T-helper 1 cell (primary cell): Measurements from ENCODE around the gene PLIN5.

Experiments
- DNase-seq, 5 donors: peaks; one replicate each; pipeline ENCODE4 v3.0.0-alpha.2; 2012 to 2020

PLIN5 gene

DNA sequence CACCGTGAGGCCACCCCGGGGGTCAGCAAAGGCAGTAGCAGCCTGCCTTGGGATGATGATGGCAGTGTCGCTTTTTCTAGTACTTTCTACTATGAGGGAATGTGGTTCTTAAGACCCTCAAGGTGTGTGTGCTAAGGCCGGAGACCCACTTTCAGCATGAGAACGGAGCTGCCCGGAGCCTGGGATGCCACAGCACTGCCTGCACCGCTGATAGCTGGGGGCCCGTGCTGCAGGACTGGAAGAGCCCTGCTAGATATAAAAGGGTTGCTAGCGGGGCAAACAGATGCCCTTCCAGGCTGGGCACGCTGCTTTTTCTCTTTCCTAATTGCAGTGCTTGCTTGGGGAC lies 31.2 kb downstream of the PLIN5 start:
- DNase-seq: no peak

DNA sequence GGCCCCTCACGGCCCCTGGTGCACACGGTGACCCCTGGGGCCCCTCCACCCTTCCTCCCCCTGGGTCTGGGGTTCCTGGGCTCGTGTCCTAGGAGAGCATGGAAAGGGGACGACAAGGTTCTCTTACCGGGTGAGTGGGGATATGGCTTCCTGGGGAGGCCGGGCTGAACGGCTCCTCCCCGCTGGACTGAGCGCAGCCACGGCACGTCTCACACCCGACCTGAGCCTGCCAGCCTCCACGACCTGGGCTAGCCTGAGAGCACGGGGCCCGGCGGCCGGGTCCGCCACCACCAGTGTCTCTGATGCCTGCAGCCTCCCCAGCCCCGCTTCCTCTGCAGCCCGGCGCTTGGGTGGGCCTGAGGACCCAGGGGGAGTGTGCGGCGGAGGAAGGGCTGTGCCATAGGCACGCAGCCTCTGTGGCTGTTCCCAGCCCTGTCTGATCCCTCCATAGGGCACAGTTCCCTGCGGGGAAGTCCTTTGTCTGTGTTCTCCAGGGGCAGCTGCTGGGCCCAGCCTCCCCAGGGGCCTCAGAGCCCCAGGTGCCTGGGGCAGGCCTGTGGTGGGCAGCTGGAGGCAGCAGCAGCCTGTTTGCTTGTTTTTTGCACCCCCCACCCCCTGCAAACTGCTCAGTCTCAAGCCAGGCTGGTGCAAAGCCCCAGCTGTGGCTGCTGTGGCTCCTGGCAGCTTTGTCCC lies 31.7 kb downstream of the PLIN5 start:
- DNase-seq: no peak

DNA sequence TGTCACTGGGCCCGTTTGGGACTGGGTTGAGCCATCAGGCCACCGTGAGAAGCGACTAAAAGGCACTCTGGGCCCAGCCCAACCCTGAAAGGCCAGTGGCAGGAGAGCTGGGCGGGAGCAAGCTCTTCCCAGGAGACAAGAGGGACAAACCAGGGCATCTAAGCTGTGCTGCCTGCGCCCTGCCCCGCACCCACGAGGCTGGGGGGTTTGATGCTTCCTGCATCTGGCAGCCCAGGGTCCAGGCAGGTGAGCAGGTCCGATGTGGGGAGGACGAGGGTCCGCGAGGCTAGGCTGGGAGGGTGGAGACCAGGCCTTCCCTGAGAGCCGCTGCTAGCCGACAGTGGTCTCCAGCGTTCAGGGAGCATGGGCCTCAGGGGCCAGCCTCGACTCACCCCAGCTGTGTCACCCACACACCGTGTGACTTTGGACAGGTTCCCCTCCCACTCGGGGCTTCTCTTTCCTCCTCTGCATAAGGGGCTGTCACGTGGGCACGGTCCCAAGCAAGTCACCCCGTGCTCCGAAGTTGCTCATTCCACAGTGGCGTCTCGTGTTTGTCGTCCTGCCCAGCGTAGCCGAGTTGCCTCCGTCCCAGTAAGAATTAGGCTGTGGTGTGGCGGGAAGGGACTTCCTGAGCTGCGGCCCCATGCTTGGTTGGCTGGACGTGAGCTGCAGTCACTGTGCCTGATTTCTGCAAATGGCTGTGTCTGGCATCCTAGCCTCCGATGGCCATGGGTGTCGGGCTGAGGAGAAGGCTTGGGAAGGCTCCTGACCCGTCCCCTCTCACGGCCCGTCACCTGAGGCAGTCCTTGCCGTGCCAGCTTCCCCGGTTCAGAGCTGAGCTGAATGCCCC lies 32.5 kb downstream of the PLIN5 start:
- no peak for DNase-seq

DNA sequence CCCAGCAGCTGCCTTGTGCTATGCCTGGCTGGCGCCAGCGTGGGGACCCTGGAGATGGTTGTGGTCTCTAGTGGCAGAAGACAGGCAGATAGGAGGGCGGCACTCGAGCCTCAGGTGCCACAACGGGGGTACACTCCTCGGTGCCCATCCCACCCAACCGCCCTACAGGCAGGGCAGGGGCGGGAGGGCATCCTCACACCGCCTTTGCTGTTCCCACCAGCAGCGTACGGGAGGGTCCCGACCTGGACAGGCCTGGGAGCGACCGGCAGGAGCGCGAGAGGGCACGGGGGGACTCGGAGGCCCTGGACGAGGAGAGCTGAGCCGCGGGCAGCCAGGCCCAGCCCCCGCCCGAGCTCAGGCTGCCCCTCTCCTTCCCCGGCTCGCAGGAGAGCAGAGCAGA lies 33.3 kb downstream of the PLIN5 start:
- DNase-seq: no peak

DNA sequence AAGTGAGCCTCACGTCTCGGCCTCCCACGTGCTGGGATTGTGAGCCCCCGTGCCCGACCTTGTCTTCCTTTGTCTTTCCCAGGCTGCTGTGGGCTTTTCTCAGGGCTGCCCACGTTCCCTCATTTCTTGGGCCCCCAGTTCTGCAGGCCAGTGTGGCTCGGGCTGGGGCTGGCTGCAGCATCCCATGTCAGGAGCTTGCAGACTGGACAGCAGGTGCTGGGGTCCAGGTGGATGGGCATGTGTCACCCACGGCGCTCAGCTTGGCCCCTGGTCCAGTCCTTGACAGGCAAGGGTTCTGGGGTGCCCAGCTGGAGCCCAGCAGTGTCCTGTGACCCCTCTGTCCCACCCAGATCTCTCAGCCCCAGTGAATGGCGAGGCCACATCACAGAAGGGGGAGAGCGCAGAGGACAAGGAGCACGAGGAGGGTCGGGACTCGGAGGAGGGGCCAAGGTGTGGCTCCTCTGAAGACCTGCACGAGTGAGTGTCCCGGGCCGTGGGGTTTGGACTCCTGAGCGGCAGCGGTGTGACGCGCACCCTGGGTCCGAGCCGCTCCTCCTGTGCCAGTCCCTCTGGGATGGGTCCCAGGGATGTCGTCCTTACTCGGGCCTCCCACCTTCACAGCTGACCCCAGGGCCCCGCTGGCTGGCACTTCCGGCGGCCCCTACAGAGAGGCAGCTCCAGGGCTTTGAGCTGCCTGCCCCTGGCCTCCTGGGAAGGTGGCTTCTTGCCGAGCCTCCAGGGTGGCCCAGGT lies 34.0 kb downstream of the PLIN5 start:
- DNase-seq: no peak

DNA sequence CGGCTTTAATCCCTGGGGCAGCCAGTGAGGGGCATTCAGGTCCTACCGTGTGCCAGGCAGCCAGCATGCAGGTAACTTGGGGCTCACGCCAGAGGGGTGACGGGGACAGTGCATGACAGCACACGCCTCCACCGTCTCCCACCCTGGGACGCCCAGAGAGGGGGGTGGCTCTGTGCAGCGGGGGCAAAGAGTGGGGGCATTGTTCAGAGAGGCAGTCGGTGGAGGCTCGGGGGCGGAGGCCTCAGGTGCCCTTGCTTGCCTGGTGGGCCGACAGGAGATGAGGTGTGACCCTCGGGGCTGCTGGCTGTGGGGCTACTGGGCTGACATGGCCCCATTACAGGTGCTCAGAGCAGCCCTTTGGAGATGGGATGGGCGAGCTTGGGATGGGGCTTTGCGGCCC lies 35.2 kb downstream of the PLIN5 start:
- DNase-seq: no peak

DNA sequence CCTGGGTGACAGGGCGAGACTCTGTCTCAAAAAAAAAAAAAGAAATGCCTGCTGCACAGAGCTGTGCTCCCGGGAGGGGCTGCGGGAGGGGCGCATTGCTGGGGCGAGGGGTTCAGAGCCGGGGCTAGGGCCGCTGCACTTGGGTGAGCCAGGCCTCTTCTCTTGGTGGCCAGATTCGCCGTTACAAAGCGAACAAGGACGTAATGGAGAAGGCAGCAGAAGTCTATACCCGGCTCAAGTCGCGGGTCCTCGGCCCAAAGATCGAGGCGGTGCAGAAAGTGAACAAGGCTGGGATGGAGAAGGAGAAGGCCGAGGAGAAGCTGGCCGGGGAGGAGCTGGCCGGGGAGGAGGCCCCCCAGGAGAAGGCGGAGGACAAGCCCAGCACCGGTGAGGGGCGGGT lies 35.7 kb downstream of the PLIN5 start:
- no peak for DNase-seq

DNA sequence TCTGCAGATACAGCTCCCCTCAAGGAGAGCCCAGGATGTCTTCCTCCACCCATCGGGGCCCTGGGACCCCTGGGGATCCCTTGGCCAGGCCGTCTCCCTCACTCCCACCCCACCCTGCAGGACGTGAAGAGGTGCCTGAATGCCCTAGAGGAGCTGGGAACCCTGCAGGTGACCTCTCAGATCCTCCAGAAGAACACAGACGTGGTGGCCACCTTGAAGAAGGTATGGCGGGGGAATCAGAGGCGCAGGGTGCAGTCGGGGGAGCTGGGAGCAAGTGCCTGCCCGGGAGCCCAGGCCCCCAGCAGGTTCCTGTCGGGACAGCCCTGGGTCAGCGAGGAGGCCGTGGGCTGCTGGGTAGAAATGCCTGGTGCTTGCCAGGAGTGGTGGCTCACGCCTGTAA lies 36.3 kb downstream of the PLIN5 start:
- no peak for DNase-seq

DNA sequence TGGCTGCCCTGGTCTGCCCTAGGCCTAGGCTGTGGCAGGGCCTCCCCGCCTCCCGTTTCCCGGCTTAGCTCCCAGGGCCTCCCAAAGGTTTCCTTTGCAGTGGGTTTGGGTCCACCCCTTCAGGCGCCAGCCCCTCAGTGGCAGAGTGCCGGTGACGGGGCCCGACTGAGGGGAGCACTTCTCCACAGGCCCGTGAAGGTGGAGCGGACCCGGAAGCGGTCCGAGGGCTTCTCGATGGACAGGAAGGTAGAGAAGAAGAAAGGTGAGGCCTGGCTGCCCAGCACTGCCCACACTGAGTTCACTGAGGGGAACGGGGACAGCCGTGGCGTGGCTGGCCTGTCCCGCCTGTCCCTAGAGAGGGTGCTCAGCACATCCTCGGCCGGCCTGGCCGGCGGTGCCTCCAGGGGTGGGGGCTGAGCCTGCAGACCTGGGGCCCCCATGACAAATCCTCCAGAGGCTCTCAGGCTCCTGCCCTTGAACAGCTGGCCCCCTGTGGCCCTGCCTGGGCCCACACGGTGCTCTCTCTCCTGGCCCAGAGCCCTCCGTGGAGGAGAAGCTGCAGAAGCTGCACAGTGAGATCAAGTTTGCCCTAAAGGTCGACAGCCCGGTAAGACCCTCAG lies 37.1 kb downstream of the PLIN5 start:
- no peak for DNase-seq

DNA sequence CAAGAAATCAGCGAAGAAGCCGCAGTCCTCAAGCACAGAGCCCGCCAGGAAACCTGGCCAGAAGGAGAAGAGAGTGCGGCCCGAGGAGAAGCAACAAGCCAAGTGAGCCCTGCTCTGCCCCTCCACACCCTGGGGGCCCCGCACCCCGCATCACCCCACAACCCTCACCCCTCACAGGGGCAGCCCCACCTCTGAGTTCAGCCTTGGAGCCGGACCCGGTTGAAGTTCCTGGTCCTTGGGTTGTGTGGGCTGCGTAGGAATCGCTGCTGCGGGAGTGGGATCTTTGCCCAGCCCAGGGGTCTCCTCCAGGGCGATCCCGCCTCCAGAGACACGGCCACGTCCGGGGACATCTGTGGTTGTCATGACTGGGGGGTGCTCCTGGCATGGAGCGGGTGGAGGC lies 38.7 kb downstream of the PLIN5 start:
- DNase-seq: no peak

DNA sequence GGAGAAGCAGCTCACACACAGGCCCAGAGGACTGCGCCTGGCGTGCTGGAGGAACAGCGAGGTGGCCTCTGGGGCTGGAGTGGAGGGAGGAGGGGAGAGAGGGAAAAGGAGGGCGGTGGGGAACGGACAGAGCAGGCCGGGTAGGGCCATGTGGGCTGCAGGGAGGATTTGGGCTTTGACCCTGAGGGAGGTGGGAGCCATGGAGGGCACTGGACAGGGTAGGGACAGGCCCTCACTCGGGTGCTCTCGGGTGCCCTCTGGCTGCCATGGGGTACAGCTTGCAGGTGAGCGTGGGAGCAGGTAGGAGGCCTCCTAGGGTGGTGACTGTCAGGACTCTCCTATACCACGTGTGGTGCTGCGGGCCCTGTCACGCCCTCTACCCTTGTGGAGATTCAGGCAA lies 39.6 kb downstream of the PLIN5 start:
- DNase-seq: no peak

DNA sequence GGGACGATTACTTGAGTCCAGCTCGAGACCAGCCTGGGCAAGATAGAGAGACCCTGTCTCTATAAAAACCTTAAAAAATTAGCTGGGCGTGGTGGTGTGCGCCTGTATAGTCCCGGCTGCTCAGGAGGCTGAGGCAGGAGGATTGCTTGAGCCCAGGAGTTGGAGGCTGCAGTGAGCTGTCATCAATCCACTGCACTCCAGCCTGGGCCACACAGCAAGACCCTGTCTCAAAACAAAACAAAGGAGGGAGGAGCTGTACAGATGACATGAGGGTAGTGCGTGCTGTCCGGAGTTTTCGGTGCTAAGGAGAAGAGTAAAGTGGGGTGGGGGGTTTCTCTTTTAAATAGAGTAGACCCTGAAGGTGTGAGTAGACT lies 40.3 kb downstream of the PLIN5 start:
- DNase-seq: no peak

DNA sequence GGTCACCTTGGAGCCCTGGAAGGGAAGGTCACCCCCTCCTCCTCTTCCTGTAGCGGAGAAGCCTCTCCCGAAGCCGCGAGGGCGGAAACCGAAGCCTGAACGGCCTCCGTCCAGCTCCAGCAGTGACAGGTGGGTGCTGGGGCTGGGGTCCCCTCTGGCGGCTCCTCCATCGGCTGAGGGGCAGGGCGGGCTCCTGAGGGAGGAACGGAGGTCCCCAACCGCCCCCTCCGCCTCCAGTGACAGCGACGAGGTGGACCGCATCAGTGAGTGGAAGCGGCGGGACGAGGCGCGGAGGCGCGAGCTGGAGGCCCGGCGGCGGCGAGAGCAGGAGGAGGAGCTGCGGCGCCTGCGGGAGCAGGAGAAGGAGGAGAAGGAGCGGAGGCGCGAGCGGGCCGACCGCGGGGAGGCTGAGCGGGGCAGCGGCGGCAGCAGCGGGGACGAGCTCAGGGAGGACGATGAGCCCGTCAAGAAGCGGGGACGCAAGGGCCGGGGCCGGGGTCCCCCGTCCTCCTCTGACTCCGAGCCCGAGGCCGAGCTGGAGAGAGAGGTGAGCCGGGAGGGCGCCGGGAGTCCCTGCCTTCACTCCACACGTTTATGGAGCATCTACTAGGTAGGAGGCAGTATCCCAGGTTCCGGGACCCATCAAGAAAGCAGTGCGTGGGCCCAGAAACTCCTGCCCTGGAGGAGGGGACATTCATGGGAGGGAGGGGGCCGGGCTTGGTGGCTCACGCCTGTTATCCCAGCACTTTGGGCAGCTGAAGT lies 40.9 kb downstream of the PLIN5 start:
- no peak for DNase-seq

DNA sequence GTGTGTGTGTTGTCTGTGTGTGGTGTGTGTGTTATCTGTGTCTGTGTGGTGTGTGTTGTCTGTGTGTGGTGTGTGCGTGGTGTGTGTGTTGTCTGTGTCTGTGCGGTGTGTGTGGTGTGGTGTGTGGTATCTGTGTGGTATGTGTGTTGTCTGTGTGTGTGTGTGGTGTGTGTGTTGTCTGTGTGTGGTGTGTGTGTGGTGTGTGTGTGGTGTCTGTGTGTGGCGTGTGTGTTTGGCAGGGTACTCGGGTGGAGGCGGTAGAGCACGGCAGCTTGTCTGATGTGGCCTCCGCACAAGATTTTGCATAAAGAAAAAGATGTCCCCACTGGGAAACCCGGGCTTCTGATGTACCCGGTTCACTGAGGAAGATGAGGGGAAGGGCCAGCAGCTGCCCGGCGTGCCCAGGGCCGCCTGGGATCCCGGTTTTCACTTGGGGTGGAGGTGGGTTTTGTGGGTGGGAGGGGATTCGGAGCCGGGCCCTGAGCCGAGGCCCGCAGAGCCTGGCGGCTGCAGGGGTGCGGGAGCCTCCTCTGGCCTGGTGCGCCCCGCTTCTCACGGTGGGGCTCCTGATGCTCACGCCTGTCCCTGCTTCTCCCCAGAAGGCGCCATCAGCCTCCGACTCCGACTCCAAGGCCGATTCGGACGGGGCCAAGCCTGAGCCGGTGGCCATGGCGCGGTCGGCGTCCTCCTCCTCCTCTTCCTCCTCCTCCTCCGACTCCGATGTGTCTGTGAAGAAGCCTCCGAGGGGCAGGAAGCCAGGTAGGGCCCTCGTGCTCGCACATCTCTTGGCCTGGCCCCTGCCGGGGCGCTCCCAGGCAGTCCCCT lies 41.7 kb downstream of the PLIN5 start:
- DNase-seq: no peak

DNA sequence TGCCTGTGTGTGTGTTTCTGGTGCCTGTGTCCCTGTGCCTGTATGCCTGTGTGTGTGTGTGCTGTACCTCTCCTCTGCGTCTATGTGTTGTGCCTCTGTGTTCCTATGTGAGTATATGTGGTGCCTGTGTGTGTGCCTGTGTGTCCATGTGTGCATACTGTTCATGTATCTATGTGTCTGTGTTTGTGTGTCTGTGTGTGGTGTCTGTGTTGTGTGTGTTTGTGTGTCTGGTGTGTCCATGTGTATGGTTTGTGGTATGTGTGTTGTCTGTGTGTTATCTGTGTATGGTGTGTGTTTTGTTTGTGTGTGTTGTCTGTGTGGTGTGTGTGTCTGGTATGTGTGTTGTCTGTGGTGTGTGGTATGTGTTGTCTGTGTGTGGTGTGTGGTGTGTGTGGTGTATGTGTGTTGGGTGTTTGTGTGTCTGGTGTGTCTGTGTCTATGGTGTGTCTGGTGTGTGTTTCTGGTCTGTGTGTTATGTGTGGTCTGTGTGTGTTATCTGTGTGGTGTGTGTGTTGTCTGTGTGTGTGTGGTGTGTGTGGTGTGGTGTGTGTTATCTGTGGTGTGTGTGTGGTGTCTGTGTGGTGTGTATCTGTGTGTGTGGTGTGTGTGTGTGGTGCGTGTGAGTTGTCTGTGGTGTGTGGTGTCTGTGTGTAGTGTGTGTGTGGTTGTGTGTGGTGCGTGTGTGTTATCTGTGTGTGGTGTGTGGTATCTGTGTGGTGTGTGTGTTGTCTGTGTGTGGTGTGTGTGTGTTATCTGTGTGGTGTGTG lies 42.5 kb downstream of the PLIN5 start:
- no peak for DNase-seq

DNA sequence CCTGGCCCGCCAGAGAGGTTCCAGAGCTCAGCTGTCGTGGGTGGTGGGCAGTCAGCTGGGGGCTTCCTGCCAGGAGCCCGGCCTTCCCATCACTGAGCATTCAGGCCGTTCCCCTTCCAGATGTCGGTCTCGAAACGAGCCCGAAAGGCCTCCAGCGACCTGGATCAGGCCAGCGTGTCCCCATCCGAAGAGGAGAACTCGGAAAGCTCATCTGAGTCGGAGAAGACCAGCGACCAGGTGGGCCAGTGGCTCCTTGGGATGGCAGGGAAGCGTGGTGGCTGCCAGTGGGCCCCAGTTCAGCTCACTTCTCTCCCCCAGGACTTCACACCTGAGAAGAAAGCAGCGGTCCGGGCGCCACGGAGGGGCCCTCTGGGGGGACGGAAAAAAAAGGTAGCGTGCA lies 43.6 kb downstream of the PLIN5 start:
- no peak for DNase-seq

DNA sequence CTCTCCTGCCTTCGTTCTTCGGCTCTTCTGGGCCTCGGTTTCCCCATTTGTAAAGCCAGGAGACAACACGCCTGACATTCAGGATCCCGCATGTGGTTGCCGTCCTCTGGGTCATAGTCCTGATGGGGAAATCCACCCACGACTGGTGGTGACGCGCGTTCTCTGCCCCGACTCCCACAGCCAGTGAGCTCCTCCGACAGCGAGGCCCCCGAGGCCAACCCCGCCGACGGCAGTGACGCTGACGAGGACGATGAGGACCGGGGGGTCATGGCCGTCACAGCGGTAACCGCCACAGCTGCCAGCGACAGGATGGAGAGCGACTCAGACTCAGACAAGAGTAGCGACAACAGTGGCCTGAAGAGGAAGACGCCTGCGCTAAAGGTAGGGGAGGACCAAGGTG lies 46.5 kb downstream of the PLIN5 start:
- no peak for DNase-seq

DNA sequence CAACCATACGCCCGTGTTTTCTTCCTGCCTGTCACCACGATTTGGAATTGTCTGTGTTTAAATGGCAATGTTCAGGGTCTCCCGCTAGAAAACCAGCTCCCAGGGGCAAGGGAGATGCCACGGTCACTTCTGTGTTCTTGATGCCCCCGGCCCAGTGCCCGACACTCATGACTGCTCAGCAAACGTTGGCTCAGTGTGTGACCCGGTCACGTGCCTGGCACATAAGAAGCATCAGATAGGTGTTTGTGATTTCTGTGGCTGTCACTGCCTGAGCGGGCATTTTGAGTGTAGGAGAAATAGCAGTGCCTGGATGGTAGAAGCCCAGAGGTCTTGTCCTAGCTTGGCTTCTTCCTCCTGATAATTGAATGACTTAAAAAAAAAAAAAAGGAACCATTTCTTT lies 47.5 kb downstream of the PLIN5 start:
- DNase-seq: no peak

DNA sequence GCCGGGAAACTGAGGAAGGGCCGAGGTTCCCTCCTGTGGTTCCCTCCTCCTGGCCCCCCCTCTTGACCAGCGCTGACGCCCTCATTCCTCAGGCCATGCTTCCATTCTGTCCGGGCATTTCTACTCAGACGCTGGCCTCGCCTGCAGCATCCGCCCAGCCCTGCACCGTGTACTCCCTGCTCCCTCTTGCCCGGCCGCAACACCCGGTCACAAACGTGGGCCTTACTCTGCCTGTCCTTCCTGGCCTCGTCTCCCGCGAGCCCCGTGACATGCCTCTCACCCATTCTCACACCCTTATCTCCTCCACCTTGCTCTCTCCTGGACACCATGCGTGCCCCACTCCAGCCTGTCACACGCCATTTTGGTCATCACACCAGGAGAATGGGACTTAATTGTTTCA lies 51.6 kb downstream of the PLIN5 start:
- no peak for DNase-seq

DNA sequence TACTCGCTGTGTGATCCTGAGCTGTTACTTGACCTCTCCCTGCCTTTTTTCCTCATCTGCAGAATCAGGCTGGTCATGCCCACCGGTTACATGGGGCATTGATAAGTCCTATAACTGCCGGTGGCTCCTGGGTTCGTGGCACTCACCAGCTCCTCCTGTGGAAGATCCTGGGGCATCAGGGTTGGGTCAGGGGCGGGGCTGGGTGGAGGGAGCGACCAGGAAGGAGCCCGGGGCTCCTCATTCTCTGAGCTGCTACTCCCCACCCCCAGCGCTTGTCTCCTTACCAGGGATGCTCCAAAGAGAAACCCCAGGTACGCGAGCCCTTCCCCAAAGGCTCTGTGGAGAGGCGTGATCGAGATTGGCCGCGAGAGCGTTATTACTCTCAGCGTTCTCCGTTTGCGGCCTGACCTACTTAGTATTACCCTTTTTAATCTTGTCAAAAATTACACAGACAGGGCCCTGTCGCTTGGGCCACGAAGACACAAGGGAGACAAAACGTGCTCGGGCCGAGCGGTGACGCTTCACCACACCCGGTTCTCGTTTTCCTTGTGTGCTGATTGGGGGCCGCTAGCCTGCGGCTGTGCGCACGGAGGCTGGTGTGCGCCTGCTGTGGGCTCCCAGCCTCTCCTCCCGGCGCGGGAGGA lies 52.2 kb downstream of the PLIN5 start:
- no peak for DNase-seq
